ENCODE results near the gene MGP.

Gene MGP

GRCh38 chr12:14854586-14855183 lies 31.0 kb downstream of the MGP start:
- DNase-seq: no peak

GRCh38 chr12:14853961-14854360 lies 31.7 kb downstream of the MGP start:
- DNase-seq: no peak

GRCh38 chr12:14852880-14853279 lies 32.8 kb downstream of the MGP start:
- no peak for DNase-seq

GRCh38 chr12:14850929-14851663 lies 34.6 kb downstream of the MGP start:
- DNase-seq: no peak

GRCh38 chr12:14849661-14850060 lies 36.0 kb downstream of the MGP start:
- no peak for DNase-seq

GRCh38 chr12:14846876-14847580 lies 38.6 kb downstream of the MGP start:
- DNase-seq: no peak

GRCh38 chr12:14846042-14846587 lies 39.5 kb downstream of the MGP start:
- no peak for DNase-seq

GRCh38 chr12:14845350-14845750 lies 40.3 kb downstream of the MGP start:
- peak; percentile 34 to 42 for DNase-seq

- DNase-seq: no peak
Observed at GRCh38 chr12:14844401-14844800, 41.3 kb downstream of the MGP start.

- no peak for DNase-seq
Observed at GRCh38 chr12:14843425-14843887, 42.2 kb downstream of the MGP start, which contains the start of gene ART4. Gene ART4, minus strand, starts transcription at chr12:14843526. Its CDS starts 413 bp downstream, at chr12:14843113.

- no peak for DNase-seq
Observed at GRCh38 chr12:14842315-14842714, 43.3 kb downstream of the MGP start.

- no peak for DNase-seq
Observed at GRCh38 chr12:14841761-14842160, 43.9 kb downstream of the MGP start.

- DNase-seq: no peak
Observed at GRCh38 chr12:14840616-14841015, 45.0 kb downstream of the MGP start.

GRCh38 chr12:14839262-14839661 lies 46.4 kb downstream of the MGP start:
- no peak for DNase-seq

GRCh38 chr12:14836336-14837210 lies 49.1 kb downstream of the MGP start:
- DNase-seq: no peak

GRCh38 chr12:14834509-14834908 lies 51.1 kb downstream of the MGP start:
- no peak for DNase-seq

- DNase-seq: no peak
Observed at GRCh38 chr12:14833952-14834351, 51.7 kb downstream of the MGP start.

- no peak for DNase-seq
Observed at GRCh38 chr12:14833336-14833735, 52.3 kb downstream of the MGP start.

Measured in NCI-H2081 (cell line).